Left renal pelvis (tissue), 4 donors: ENCODE measurements around the gene MAP4. TPM values are rescaled to one million over a fixed set of nuclear protein-coding genes. Genes with fewer than 3 reads are reported as not detected.
"Not testable (repeated sequence)": the region's sequence is repeated elsewhere in the genome, so short reads cannot be mapped to it uniquely, and the experiment has no call there.

Experiments
- DNase-seq, 4 donors: peaks; one replicate each; pipeline ENCODE4 v3.0.0-alpha.2; 2013; ENCODE audit warnings: low read depth in 4 of 4, low spot score in 3 of 4
- polyA plus RNA-seq, 4 donors: library from polyadenylated mRNA; unstranded; fragments of 120-200 nt; gene quantifications; one replicate each; pipeline ENCODE4 v1.2.1, GENCODE V29; 2013; ENCODE audit not compliant: insufficient read length in 4 of 4

Gene MAP4
- polyA plus RNA-seq, 4 donors = 172 to 203 (median 195) TPM

GRCh38 chr3:47849186-47849698 lies 167.0 kb downstream of the MAP4 start:
- DNase-seq = no peak

- DNase-seq = no peak
Measured at GRCh38 chr3:47848599-47849117, 167.6 kb downstream of the MAP4 start.

- DNase-seq = no peak
Measured at GRCh38 chr3:47847801-47848518, 168.3 kb downstream of the MAP4 start.

GRCh38 chr3:47847260-47847659 lies 169.0 kb downstream of the MAP4 start:
- DNase-seq = no peak

GRCh38 chr3:47846880-47847248 lies 169.4 kb downstream of the MAP4 start:
- no peak for DNase-seq

- no peak for DNase-seq
Measured at GRCh38 chr3:47846186-47846879, 169.9 kb downstream of the MAP4 start.

- no peak for DNase-seq
Measured at GRCh38 chr3:47841786-47842349, 174.3 kb downstream of the MAP4 start.

- DNase-seq = no peak
Measured at GRCh38 chr3:47838503-47838902, 177.7 kb downstream of the MAP4 start.

GRCh38 chr3:47836986-47837385 lies 179.2 kb downstream of the MAP4 start:
- no peak for DNase-seq

GRCh38 chr3:47829482-47829881 lies 186.7 kb downstream of the MAP4 start:
- not testable (repeated sequence) for DNase-seq

GRCh38 chr3:47825590-47825989 lies 190.6 kb downstream of the MAP4 start:
- DNase-seq = no peak

- DNase-seq = peak; percentile 53 to 76 (median 68)
Measured at GRCh38 chr3:47824541-47825473, 191.4 kb downstream of the MAP4 start.

GRCh38 chr3:47817609-47818008 lies 198.6 kb downstream of the MAP4 start:
- no peak for DNase-seq

- no peak for DNase-seq
Measured at GRCh38 chr3:47813551-47814177, 202.6 kb downstream of the MAP4 start.

GRCh38 chr3:47804577-47804976 lies 211.6 kb downstream of the MAP4 start:
- no peak for DNase-seq

GRCh38 chr3:47803480-47804025 lies 212.7 kb downstream of the MAP4 start:
- no peak for DNase-seq

GRCh38 chr3:47802734-47803479 lies 213.3 kb downstream of the MAP4 start, which contains the start of gene DHX30:
DHX30 (plus strand) TSS chr3:47803138; CDS start chr3:47810684, 7,546 bp downstream.
- peak in 3 of 4 donors; percentile 73 to 78 (median 76) for DNase-seq
